ENCODE results near the gene CCL16.
"Not testable (repeated sequence)": the region's sequence is repeated elsewhere in the genome, so short reads cannot be mapped to it uniquely, and the experiment has no call there.

CCL16 gene

DNA sequence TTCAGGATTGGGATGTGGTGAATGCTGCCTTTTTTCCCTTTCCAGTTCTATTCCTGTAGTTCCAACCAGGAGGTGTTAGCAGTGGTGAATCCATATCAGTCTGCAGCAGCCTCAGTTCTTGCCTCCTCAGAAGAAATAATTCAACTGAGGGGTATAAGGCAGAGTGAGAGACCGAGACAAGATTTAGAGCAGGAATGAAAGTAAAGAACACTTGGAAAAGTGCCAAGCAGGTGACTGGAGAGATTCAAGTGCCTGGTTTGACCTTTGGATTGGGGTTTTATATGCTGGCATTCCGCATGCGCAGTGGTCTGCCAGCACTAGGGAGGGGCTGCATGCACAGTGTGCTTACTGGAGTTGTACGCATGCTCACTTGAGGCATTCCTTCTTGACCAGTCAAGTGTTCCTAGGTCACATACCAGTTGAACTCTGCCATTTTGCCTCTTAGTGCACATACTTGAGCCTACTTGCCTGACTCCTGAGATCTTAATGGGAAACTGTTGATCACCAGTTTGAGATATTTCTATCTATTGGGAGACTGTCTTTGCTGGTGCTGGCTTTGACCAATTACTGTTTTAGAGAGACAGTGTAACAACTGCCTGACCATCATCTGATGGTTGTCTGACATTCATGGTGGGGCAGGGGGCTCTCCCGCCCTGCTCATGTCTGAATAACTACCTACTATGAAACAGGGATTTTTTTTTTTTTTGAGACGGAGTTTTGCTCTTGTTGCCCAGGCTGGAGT lies 20.7 kb upstream of the CCL16 start:
- TF ChIP-seq, protein P1, sequence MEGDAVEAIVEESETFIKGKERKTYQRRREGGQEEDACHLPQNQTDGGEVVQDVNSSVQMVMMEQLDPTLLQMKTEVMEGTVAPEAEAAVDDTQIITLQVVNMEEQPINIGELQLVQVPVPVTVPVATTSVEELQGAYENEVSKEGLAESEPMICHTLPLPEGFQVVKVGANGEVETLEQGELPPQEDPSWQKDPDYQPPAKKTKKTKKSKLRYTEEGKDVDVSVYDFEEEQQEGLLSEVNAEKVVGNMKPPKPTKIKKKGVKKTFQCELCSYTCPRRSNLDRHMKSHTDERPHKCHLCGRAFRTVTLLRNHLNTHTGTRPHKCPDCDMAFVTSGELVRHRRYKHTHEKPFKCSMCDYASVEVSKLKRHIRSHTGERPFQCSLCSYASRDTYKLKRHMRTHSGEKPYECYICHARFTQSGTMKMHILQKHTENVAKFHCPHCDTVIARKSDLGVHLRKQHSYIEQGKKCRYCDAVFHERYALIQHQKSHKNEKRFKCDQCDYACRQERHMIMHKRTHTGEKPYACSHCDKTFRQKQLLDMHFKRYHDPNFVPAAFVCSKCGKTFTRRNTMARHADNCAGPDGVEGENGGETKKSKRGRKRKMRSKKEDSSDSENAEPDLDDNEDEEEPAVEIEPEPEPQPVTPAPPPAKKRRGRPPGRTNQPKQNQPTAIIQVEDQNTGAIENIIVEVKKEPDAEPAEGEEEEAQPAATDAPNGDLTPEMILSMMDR (IDR thresholded peaks at IDR 0.05; ENCODE audit: insufficient read depth, low read depth, low read length, missing control alignments): no peak
- no peak overlapping the region for H3K4me3 ChIP-seq (ENCODE audit: low read length)
- DNase-seq (ENCODE audit: low read depth): no peak

- TF ChIP-seq, protein P1 (IDR thresholded peaks at IDR 0.05; ENCODE audit: insufficient read depth, low read depth, low read length, missing control alignments): no peak
- H3K4me3 ChIP-seq (ENCODE audit: low read length): no peak within 1 kb of the TSS
- DNase-seq (ENCODE audit: low read depth): no peak
Measured at GRCh38 chr17:36001110-36001771, 19.9 kb upstream of the CCL16 start, which contains the start of gene CCL15. TSS of gene CCL15 (minus strand) at chr17:36001553. CDS start at chr17:36001492, 61 bp downstream.

DNA sequence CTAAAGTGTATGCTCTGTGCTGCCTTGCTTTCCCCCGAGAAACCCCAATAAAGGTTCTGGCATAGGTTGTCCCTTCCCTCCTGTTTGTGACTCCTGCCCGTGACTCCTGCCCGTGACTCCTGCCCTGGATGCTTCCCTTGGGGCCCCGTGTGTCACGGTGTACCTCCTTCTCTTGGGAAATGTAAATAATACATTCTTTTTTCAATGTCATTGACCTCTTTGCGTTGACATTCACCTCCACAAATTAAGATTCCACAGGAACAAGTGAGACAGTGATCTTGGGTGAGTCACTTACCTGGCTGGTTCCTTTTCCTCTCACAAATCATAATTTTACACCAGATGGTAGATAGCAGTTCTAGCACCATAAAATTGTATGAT lies 19.4 kb upstream of the CCL16 start:
- TF ChIP-seq, protein P1 (IDR thresholded peaks at IDR 0.05; ENCODE audit: insufficient read depth, low read depth, low read length, missing control alignments): no peak
- H3K4me3 ChIP-seq (ENCODE audit: low read length): no peak overlapping the region
- no peak for DNase-seq (ENCODE audit: low read depth)

GRCh38 chr17:35998756-35999155 lies 17.5 kb upstream of the CCL16 start:
- TF ChIP-seq, protein P1 (IDR thresholded peaks at IDR 0.05; ENCODE audit: insufficient read depth, low read depth, low read length, missing control alignments): no peak
- DNase-seq (ENCODE audit: low read depth): no peak

DNA sequence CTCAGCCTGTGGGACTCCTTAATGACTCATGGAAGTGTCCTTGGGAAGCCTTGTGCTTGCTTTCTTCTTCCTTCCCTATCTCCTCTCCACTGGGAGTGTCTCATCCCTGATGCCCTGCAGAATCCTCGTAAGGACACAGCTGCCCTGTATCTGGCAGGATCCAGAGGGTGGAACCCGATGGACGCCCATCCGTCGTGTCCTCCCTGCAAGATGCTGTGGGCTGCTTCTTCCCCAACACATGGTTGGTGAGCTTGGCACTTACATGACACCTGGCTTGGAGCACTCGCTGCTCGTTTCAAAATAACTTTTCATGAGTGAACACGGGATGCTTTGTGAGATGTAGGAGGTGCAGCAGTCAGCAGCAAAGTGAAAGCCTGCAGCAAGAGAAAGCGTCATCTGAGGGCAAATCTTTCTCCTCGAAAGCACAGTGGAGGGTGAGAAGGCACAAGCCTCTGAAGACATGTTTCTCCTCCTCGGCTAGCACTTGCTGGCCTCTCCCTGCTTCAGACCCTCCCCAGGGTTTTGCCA lies 16.8 kb upstream of the CCL16 start:
- DNase-seq (ENCODE audit: low read depth): no peak
- TF ChIP-seq, protein P1 (IDR thresholded peaks at IDR 0.05; ENCODE audit: insufficient read depth, low read depth, low read length, missing control alignments): no peak

More at GRCh38 chr17:35998756-35999155, 17.5 kb upstream of the CCL16 start:
- H3K4me3 ChIP-seq (ENCODE audit: low read length): no peak overlapping the region

GRCh38 chr17:35995346-35995745 lies 14.0 kb upstream of the CCL16 start:
- DNase-seq (ENCODE audit: low read depth): not testable (repeated sequence)

More for the DNA sequence above, 16.8 kb upstream of the CCL16 start:
- no peak overlapping the region for H3K4me3 ChIP-seq (ENCODE audit: low read length)

DNA sequence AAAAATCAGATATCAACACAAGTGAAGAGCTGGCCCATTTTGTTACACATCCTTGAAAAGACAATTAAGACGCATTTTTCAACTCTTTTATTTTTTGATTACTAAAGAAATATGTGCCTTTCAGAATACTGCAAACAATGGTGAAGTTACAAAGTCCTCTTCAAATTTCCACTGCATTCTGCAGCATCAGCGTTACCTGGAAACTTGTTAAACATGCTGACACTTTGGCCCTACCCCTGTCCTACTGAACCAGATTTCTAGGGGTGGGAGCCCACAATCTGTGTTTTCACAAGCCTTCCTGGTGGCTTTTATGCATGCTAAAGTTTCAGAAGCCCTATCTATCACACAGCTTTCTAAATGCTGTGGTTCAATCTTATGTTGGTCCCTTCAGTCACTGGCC lies 9.8 kb upstream of the CCL16 start:
- TF ChIP-seq, protein P1 (IDR thresholded peaks at IDR 0.05; ENCODE audit: insufficient read depth, low read depth, low read length, missing control alignments): no peak

More at GRCh38 chr17:35995346-35995745, 14.0 kb upstream of the CCL16 start:
- H3K4me3 ChIP-seq (ENCODE audit: low read length): not testable (repeated sequence)

More for the DNA sequence above, 9.8 kb upstream of the CCL16 start:
- H3K4me3 ChIP-seq (ENCODE audit: low read length): no peak overlapping the region
- DNase-seq (ENCODE audit: low read depth): no peak

Measured in epithelial cell of esophagus (primary cell).